ENCODE measurements around the gene MAMDC4.
"Not testable (repeated sequence)": the region's sequence is repeated elsewhere in the genome, so short reads cannot be mapped to it uniquely, and the experiment has no call there.

The MAMDC4 gene

GRCh38 chr9:136825295-136826187 lies 26.6 kb upstream of the MAMDC4 start:
- DNase-seq (ENCODE audit: low read depth): no peak

- DNase-seq (ENCODE audit: low read depth): no peak
Measured at GRCh38 chr9:136826188-136826541, 26.0 kb upstream of the MAMDC4 start.

- DNase-seq (ENCODE audit: low read depth): no peak
Measured at GRCh38 chr9:136826703-136827582, 25.2 kb upstream of the MAMDC4 start.

- no peak for DNase-seq (ENCODE audit: low read depth)
Measured at GRCh38 chr9:136827794-136828473, 24.2 kb upstream of the MAMDC4 start.

GRCh38 chr9:136828474-136829140 lies 23.5 kb upstream of the MAMDC4 start:
- DNase-seq (ENCODE audit: low read depth): no peak

- DNase-seq (ENCODE audit: low read depth): no peak
Measured at GRCh38 chr9:136829412-136829811, 22.7 kb upstream of the MAMDC4 start.

- no peak for DNase-seq (ENCODE audit: low read depth)
Measured at GRCh38 chr9:136829981-136830885, 21.9 kb upstream of the MAMDC4 start.

- no peak for DNase-seq (ENCODE audit: low read depth)
Measured at GRCh38 chr9:136831002-136831719, 21.0 kb upstream of the MAMDC4 start.

GRCh38 chr9:136831720-136832104 lies 20.4 kb upstream of the MAMDC4 start:
- no peak for DNase-seq (ENCODE audit: low read depth)

GRCh38 chr9:136832581-136832980 lies 19.6 kb upstream of the MAMDC4 start:
- no peak for DNase-seq (ENCODE audit: low read depth)

GRCh38 chr9:136833381-136834048 lies 18.6 kb upstream of the MAMDC4 start:
- not testable (repeated sequence) for DNase-seq (ENCODE audit: low read depth)

- DNase-seq (ENCODE audit: low read depth): no peak
Measured at GRCh38 chr9:136835162-136835931, 16.8 kb upstream of the MAMDC4 start.

GRCh38 chr9:136835932-136836904 lies 15.9 kb upstream of the MAMDC4 start:
- no peak for DNase-seq (ENCODE audit: low read depth)

- DNase-seq (ENCODE audit: low read depth): no peak
Measured at GRCh38 chr9:136837146-136837855, 14.8 kb upstream of the MAMDC4 start.

GRCh38 chr9:136837856-136838277 lies 14.3 kb upstream of the MAMDC4 start:
- DNase-seq (ENCODE audit: low read depth): not testable (repeated sequence)

GRCh38 chr9:136838314-136839228 lies 13.6 kb upstream of the MAMDC4 start:
- no peak for DNase-seq (ENCODE audit: low read depth)
